Spleen (tissue), 7 donors: Measurements from ENCODE around the gene KREMEN2.

Experiments used
- CTCF ChIP-seq, 11 experiments: fragments of 200-600 bp in 7 of 11; fragments of 450-650 bp in 4 of 11; sonication (generic) in 4 of 11; IDR thresholded peaks in 8 of 11; conservative IDR thresholded peaks in 3 of 11; 1 replicate in 7 of 11; 2 replicates in 4 of 11; pipeline versions ENCODE4 v1.4.0 to v1.8.0; 2016 to 2021; ENCODE audit warnings: antibody characterized with exemption in 11 of 11, inconsistent platforms in 4 of 11, mild to moderate bottlenecking in 1 of 11
- POLR2A ChIP-seq, 3 donors: fragments of 450-650 bp; IDR thresholded peaks; one replicate each; pipeline ENCODE4 v1.5.1; 2017; ENCODE audit warnings: antibody characterized with exemption in 3 of 3, mild to moderate bottlenecking in 1 of 3
- donor health status: DM: no; HTN: no; CAD: no; lungs with moderate emphysema.
- donor health status: DM: no; HTN: no; CAD: no.
- donor health status: DM: no; HTN: no; CAD: no.

DNA sequence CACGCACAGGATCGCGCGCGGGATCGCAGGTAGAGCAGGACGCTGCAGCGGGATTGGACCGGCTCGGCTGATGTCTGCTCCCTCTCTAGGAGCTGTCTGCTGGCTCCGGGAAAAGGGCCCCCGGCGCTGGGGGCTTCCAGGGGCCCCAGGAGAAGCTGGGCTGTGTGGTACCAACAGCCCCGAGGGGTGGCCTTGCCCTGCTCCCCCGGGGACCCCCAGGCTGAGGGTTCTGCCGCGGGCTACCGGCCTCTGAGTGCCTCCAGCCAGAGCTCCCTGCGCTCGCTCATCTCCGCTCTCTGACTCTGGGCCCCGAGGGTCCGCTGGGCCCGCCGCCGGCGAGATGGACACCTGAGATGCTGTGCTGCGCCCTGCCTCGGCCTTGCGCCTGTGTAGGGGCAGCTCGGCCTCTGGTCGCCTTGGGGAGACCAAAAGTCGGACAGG lies 3.7 kb downstream of the KREMEN2 start:
- TF ChIP-seq CTCF (IDR thresholded peaks at IDR 0.05 in 8 of 11, conservative IDR thresholded peaks at IDR 0.05 in 3 of 11), result no peak
- no peak for TF ChIP-seq POLR2A (IDR thresholded peaks at IDR 0.05)
